Neural progenitor cell (in vitro differentiated cells): ENCODE results near the gene EXOSC10.

ENCODE experiments used
- CTCF ChIP-seq: fragments of 200-600 bp; sonication (generic); IDR thresholded peaks from 2 replicates; pipeline ENCODE4 v1.5.1; 2017; ENCODE audit warnings: antibody characterized with exemption, mild to moderate bottlenecking
- EZH2 ChIP-seq: fragments of 200-600 bp; sonication (generic); IDR thresholded peaks from 2 replicates; pipeline ENCODE4 v1.6.1; 2017; ENCODE audit warnings: antibody characterized with exemption, mild to moderate bottlenecking, moderate library complexity
- EZH2phosphoT487 ChIP-seq: fragments of 200-600 bp; sonication (generic); IDR thresholded peaks from 2 replicates; pipeline ENCODE4 v1.6.1; 2017; ENCODE audit warnings: antibody characterized with exemption

DNA sequence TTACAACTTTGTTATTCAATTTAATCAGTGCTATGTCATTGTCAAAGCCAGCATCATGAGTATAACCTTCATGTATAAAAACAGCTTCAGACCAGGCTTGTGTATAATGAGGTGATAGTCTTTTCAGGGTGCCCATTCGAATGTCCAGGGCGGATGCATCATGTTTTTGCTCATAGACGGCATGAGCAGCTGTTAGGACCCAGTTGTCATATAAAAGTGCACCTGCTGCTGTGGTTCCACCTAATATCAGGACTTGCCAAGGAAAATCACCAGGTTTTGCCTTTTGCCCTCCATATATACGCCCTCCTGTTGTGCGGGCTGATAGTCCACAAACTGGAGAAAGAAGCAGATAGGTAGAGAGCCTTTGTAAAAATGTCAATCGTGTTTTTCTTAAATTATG lies 72.4 kb downstream of the EXOSC10 start:
- TF ChIP-seq CTCF (no peak), EZH2phosphoT487 (no peak), EZH2 (no peak)
